Spinal cord (tissue), 10 donors: Measurements from ENCODE around the gene JPH2. TPM values are rescaled to one million over a fixed set of nuclear protein-coding genes. Genes with fewer than 3 reads are reported as not detected.
A peak's percentile ranks its signal among the peaks of the same experiment; 100 is the strongest.
"Not testable (repeated sequence)": the region's sequence is repeated elsewhere in the genome, so short reads cannot be mapped to it uniquely, and the experiment has no call there.

Source experiments
- DNase-seq, 6 donors: peaks; one replicate each; pipeline versions ENCODE4 v3.0.0 to v3.0.0-alpha.2; 2013 to 2015; ENCODE audit warnings: low spot score in 6 of 6, low read depth in 4 of 6
- H3K27ac ChIP-seq: one replicate; pipeline ENCODE4 v1.5.1; 2013; ENCODE audit warnings: low read depth, low read length, control low read depth
- H3K27me3 ChIP-seq: one replicate; pipeline ENCODE4 v1.6.1; 2013; ENCODE audit warnings: low read length; ENCODE audit not compliant: control insufficient read depth, insufficient read depth
- H3K36me3 ChIP-seq: one replicate; pipeline ENCODE4 v1.6.1; 2013; ENCODE audit warnings: low read length; ENCODE audit not compliant: control insufficient read depth, insufficient read depth
- H3K4me1 ChIP-seq: one replicate; pipeline ENCODE4 v1.6.1; 2013; ENCODE audit warnings: low read length; ENCODE audit not compliant: control insufficient read depth, insufficient read depth
- H3K4me3 ChIP-seq: one replicate; pipeline ENCODE4 v1.5.1; 2013; ENCODE audit warnings: low read depth, low read length, control low read depth
- H3K9me3 ChIP-seq: one replicate; pipeline ENCODE4 v1.6.1; 2013; ENCODE audit warnings: low read length; ENCODE audit not compliant: control insufficient read depth, insufficient read depth
- WGBS: methylation state at CpG from one replicate; pipeline ENCODE4 v1.1.5; 2013; ENCODE audit warnings: missing lambda C conversion rate; ENCODE audit not compliant: insufficient coverage; 5-methylcytosine and 5-hydroxymethylcytosine counted together
- polyA plus RNA-seq, 2 donors: library from polyadenylated mRNA; unstranded; fragments of 120-200 nt; gene quantifications; one replicate each; pipeline ENCODE4 v1.2.1, GENCODE V29; 2013; ENCODE audit not compliant: insufficient read length in 2 of 2
- total RNA-seq, 2 donors: library from RNA; depleted of rRNA in 1 of 2; stranded (reverse); fragments of 120-200 nt in 1 of 2; fragments of >200 nt in 1 of 2; gene quantifications; one replicate each; pipeline versions ENCODE4 v1.2.3 to v1.2.4, GENCODE V29; 2013 to 2014
- donor health status: healthy.

Gene JPH2
- total and polyA plus RNA-seq, 4 donors: 1.4 to 2.5 (median 1.6) TPM

DNA sequence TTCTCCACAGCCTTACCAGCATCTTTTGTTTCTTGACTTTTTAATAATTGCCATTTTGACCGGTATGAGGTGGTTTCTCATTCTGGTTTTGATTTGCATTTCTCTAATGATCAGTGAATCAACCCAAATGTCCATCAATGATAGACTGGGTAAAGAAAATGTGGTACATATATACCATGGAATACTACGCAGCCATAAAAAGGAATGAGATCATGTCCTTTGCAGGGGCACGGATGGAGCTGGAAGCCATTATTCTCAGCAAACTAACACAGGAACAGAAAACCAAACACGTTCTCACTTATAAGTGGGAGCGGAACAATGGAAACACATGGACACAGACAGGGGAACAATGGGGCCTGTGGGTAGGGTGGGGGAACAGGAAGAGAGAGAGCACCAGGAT is 4.7 kb upstream of the JPH2 start:
- Histone ChIP-seq H3K27me3 (peaks cover 12% of the 10 kb centered on the region), H3K4me1 (peaks cover 18% of the 10 kb centered on the region)
- not testable (repeated sequence) for H3K4me3 ChIP-seq, H3K36me3 ChIP-seq, H3K9me3 ChIP-seq, DNase-seq, H3K27ac ChIP-seq
- WGBS: 80% methylated on average over 1 of the region's 5 CpGs

DNA sequence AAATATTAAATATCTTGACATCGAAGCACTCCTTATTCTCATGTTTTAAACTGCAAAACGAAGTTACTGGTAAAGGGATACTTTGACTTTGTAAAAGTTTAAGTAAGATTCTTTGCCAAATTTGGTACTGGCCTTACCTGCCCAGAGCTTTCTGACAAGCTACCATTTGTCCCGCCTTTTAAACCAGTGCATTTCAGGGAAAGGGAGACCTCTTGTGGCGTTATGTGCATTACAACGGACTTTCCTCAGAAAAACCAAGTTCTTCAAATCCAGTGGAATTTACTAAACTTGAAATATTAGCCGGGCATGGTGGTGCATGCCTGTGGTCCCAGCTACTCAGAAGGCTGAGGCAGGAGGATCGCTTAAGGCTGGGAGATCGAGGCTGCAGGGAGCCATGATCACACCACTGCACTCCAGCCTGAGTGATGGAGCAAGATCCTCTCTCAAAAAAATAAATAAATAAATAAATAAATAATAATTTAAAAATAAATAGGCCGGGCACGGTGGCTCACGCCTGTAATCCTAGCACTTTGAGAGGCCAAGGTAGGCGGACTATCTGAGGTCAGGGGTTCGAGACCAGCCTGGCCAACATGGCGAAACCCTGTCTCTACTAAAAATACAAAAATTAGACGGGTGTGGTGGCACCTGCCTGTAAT is 3.3 kb upstream of the JPH2 start:
- peaks cover 18% of the 10 kb centered on the region for H3K27me3 ChIP-seq
- peak; percentile 56 to 93 (median 69) for DNase-seq
- WGBS: 34% methylated on average over 11 of the region's 15 CpGs

DNA sequence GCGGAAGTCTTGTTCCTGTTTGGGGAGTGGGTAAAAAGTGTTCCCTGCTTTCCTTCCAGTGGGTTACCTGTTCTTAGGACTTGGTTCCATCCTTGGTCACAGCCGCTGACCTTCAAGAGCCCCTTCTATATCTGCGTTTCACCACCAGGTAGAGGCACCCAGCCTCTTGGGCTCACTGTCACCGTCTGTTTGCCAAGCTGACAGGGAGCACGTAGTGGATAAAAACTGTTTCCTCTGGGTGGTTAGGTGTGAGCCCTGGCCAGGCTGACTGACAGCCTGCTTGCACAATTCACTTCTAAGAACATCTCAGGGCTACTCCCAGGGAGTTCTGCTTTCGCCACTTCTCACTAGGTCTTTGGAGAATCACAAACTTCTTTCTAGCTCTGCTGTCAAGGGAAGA is 1.8 kb upstream of the JPH2 start:
- 85% methylated on average over 3 of the region's 6 CpGs for WGBS
- peaks cover 24% of the 10 kb centered on the region for H3K4me1 ChIP-seq

More for the DNA sequence above, 3.3 kb upstream of the JPH2 start:
- not testable (repeated sequence) for H3K27ac ChIP-seq, H3K4me3 ChIP-seq, H3K9me3 ChIP-seq, H3K36me3 ChIP-seq
- H3K4me1 ChIP-seq: peaks cover 24% of the 10 kb centered on the region

DNA sequence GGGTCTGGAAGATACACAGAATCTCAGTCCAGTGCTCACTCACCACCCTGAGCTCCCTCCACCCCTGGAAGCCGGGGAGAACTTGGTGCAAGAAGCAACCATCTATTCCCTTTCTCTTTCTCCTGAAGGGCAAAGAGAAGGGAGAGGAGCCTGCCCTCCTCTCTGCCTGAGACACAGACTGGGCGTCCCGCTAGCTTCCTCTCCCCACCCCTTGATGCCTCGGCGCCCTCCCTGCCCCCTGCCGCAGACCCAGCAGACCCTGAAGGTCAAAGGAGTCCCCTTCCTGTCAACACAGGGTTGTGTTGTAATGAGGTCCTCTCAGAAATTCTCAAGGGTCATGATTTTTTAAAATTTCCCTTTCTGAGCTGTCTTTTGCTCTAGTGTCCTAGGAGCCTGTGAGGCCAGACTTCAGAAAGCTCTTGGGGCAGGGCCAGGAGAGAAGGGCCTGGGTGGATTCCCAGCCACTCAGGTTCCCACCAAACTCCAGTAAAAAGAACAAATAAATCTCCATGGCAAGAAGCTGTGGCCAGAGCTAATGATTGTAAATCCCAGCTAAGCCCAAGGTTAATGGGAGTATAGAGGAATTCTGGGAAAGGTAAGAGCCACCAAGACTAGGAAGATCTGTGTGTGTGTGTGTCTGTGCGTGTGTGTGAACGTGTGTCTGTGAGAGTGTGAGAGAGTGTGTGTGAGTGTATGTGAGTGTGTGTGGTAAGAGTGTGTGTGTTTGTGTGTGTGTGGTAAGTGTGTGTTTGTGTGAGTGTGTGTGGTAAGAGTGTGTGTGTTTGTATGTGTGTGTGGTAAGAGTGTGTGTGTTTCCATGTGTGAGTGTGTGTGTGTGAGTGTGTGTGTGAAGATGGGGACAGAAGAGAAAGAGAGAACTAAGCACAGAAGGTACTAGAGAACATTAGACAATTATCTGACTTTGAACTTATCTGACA is 1.1 kb upstream of the JPH2 start:
- Histone ChIP-seq H3K27me3 (peaks cover 18% of the 10 kb centered on the region), H3K36me3 (no peaks in the 10 kb centered on the region), H3K4me1 (peaks cover 24% of the 10 kb centered on the region), H3K4me3 (no peak overlapping the region), H3K9me3 (no peaks in the 10 kb centered on the region), H3K27ac (peak overlapping the region; percentile 54)
- 51% methylated on average over 4 of the region's 8 CpGs for WGBS
- peak in 4 of 6 donors; percentile 13 to 70 (median 25) for DNase-seq

More for the DNA sequence above, 1.8 kb upstream of the JPH2 start:
- DNase-seq: no peak
- Histone ChIP-seq H3K9me3 (no peaks in the 10 kb centered on the region), H3K4me3 (no peak overlapping the region), H3K36me3 (no peaks in the 10 kb centered on the region), H3K27ac (no peak overlapping the region), H3K27me3 (peaks cover 18% of the 10 kb centered on the region)

DNA sequence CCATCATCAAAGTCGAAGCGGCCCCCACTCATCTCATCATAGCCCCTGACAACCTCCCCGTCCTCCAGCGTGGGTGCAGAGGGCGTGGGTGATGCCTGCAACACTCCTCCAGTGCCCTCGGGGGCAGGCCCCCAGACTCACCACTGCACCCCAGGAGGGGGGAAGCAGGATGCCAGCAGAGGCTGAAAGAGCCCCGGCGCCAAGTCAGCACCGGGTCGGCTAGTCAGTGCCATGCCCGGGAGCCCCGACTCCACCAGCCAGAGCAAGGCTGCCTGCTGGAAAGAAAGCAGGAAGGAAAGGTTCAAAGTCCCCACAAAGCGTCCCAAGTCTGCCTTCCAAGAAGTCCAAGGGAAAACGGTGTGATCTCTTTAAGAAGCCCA is 324 bp downstream of the JPH2 start:
- Histone ChIP-seq H3K27ac (peak overlapping the region; percentile 35), H3K4me3 (peak overlapping the region; percentile 22), H3K4me1 (peaks cover 27% of the 10 kb centered on the region), H3K36me3 (no peaks in the 10 kb centered on the region), H3K27me3 (peaks cover 18% of the 10 kb centered on the region), H3K9me3 (no peaks in the 10 kb centered on the region)
- 10% methylated on average over 11 of the region's 14 CpGs for WGBS
- no peak for DNase-seq

DNA sequence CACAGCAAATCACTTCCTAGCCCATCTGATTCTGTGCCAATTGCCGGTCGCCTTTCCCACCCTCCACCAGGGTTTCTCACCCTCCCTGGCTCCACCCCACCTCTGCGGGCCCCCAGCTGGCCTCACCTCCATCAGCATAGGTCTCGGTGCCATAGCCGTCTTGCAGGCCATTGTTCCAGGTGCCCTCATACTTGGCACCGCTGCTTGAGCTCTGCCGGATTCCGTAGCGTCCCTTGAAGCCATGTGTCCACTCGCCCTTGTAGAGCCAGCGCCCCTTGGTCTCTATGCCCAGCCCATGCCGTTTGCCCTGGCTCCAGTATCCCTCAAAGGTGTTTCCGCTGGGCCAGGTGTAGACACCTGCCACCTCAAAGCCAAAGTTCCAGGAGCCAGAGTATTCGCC is 787 bp downstream of the JPH2 start:
- Histone ChIP-seq H3K27ac (no peak overlapping the region), H3K36me3 (no peaks in the 10 kb centered on the region), H3K4me3 (no peak overlapping the region), H3K9me3 (no peaks in the 10 kb centered on the region), H3K27me3 (peaks cover 18% of the 10 kb centered on the region), H3K4me1 (peaks cover 29% of the 10 kb centered on the region)
- WGBS: 87% methylated on average over 14 of the region's 14 CpGs
- no peak for DNase-seq

DNA sequence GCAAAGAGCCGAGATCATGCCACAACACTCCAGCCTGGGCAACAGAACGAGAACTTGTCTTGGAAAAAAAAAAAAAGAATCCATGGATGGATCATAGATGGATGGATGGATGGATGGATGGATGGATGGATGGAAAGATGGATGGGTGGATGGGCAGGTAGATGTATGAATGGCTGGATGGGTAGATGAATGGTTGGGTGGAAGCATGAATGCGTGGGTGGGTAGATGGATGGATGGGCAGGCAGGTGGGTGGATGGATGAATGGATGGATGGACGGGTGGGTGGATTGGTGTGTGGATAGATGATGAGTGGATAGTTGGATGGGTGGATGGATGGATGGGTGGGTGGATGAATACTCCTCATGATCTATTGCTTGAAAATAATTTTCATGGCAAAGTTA is 1.4 kb downstream of the JPH2 start:
- H3K27me3 ChIP-seq: peaks cover 22% of the 10 kb centered on the region
- H3K27ac ChIP-seq: no peak overlapping the region
- H3K4me1 ChIP-seq: peaks cover 33% of the 10 kb centered on the region
- H3K4me3 ChIP-seq: no peak overlapping the region
- H3K36me3 ChIP-seq: no peaks in the 10 kb centered on the region
- 96% methylated on average over 4 of the region's 4 CpGs for WGBS
- no peaks in the 10 kb centered on the region for H3K9me3 ChIP-seq
- no peak for DNase-seq

DNA sequence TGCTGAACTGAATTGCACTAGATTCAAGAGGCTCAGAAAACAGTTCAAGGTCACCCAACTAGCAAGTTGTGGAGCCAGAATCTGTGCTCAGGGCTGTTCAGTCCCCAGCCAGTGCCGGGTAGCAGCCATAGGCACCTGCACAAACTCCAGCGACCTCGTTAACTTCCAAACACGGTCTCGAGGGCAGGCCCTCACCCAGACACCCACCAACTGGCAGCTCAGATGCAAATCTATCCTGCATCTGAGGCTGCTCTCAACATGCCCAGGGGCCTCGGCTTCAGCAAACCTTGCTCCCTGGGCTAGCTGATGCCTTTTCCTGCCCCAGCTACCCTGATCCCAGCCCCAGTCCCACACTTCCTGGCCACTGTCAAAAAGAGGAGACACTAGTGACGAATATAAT is 3.7 kb downstream of the JPH2 start:
- H3K9me3 ChIP-seq: no peaks in the 10 kb centered on the region
- 77% methylated on average over 7 of the region's 7 CpGs for WGBS
- H3K4me1 ChIP-seq: peaks cover 30% of the 10 kb centered on the region
- peaks cover 22% of the 10 kb centered on the region for H3K27me3 ChIP-seq
- no peak overlapping the region for H3K4me3 ChIP-seq
- no peak overlapping the region for H3K27ac ChIP-seq
- no peaks in the 10 kb centered on the region for H3K36me3 ChIP-seq
- no peak for DNase-seq

DNA sequence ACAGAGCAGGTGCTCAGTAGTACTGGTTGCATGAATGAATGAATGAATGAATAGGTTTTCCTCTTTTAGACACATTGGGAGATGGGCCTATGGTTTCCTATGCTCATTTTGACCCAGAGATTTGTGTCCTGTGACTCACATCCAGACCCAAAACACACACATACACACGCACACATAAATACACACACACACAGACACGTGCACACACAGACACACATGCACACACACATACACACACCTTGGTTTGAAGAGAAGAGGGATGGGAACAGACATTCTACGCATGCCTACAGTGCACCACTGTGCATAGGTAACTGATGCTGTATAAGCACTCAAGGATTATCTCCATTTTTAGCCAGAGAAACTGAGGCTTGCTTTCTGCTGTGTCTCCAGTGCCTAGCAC is 4.1 kb downstream of the JPH2 start:
- Histone ChIP-seq H3K4me3 (no peak overlapping the region), H3K36me3 (no peaks in the 10 kb centered on the region), H3K4me1 (peaks cover 28% of the 10 kb centered on the region), H3K9me3 (no peaks in the 10 kb centered on the region), H3K27ac (no peak overlapping the region), H3K27me3 (peaks cover 22% of the 10 kb centered on the region)
- 100% methylated on average over 2 of the region's 3 CpGs for WGBS
- no peak for DNase-seq
